ENCODE results near the gene LMBR1L. TPM values are rescaled to one million over a fixed set of nuclear protein-coding genes. Genes with fewer than 3 reads are reported as not detected.

LMBR1L gene
- total and polyA plus RNA-seq, 2 of the 13 experiments (the other 11 are each of a cell fraction or from before 2014, with no cell fraction given), result 12.2 to 65.9 TPM

DNA sequence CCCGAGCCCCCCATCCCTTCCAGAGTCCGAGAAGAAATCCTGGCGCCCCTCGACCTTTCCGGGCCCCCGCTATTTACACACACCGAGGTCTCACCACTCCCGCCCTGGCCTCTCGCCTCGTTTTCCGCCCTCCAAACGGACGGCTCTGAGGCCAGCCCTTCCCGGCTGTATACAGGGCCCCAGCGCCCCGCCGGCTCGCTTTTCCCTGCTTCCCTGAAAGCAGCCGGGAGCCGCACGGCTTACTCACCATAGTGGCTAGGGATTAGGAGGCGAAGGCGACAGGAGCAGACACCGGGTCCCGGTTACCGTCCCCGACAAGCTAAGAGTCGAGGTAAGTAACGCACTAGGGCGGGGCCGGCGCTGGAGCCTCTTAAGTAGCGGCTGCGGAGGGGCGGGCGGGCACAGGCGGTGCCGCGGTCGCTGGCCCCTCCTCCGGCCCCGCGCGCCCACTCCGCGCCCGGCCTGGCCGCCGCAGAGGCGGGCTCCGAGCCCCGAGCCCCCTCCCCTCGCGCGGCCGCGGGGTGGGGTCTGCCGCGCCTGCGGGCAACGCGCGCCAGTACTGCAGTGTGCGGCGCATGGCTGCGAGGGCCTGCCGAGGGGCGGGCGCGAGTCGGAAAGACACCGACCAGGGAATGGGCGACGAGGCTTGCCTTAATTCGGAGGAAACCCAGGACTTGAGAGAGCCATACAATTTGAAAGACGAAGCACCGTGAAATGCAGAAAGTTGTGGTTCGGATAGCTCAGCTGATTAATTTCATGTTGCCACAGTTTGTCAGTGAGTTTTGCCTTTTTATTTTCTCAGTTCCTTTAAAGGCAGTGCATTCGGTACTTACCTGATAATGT lies 20.6 kb upstream of the LMBR1L start, which contains the start of gene TUBA1B (continued):
- TF ChIP-seq, protein P1, sequence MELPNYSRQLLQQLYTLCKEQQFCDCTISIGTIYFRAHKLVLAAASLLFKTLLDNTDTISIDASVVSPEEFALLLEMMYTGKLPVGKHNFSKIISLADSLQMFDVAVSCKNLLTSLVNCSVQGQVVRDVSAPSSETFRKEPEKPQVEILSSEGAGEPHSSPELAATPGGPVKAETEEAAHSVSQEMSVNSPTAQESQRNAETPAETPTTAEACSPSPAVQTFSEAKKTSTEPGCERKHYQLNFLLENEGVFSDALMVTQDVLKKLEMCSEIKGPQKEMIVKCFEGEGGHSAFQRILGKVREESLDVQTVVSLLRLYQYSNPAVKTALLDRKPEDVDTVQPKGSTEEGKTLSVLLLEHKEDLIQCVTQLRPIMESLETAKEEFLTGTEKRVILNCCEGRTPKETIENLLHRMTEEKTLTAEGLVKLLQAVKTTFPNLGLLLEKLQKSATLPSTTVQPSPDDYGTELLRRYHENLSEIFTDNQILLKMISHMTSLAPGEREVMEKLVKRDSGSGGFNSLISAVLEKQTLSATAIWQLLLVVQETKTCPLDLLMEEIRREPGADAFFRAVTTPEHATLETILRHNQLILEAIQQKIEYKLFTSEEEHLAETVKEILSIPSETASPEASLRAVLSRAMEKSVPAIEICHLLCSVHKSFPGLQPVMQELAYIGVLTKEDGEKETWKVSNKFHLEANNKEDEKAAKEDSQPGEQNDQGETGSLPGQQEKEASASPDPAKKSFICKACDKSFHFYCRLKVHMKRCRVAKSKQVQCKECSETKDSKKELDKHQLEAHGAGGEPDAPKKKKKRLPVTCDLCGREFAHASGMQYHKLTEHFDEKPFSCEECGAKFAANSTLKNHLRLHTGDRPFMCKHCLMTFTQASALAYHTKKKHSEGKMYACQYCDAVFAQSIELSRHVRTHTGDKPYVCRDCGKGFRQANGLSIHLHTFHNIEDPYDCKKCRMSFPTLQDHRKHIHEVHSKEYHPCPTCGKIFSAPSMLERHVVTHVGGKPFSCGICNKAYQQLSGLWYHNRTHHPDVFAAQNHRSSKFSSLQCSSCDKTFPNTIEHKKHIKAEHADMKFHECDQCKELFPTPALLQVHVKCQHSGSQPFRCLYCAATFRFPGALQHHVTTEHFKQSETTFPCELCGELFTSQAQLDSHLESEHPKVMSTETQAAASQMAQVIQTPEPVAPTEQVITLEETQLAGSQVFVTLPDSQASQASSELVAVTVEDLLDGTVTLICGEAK (IDR thresholded peaks at IDR 0.05), result no peak
- TF ChIP-seq, protein P1 (CRISPR knock-in tag; IDR thresholded peaks at IDR 0.05), result peak; percentile 82
- TF ChIP-seq, protein P2, sequence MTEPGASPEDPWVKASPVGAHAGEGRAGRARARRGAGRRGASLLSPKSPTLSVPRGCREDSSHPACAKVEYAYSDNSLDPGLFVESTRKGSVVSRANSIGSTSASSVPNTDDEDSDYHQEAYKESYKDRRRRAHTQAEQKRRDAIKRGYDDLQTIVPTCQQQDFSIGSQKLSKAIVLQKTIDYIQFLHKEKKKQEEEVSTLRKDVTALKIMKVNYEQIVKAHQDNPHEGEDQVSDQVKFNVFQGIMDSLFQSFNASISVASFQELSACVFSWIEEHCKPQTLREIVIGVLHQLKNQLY (CRISPR knock-in tag; IDR thresholded peaks at IDR 0.05), result no peak
- no peak; the same call in none of the 2 replicates for TF ChIP-seq ZNF605 (CRISPR knock-in tag; IDR thresholded peaks at IDR 0.05)
- TF ChIP-seq ZNF660 (CRISPR knock-in tag; IDR thresholded peaks at IDR 0.05; ENCODE audit: borderline replicate concordance, low read depth), result no peak
- no peak for TF ChIP-seq RORA (CRISPR knock-in tag; IDR thresholded peaks at IDR 0.05)
- TF ChIP-seq, protein P3, sequence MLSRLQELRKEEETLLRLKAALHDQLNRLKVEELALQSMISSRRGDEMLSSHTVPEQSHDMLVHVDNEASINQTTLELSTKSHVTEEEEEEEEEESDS (CRISPR knock-in tag; IDR thresholded peaks at IDR 0.05; ENCODE audit: borderline replicate concordance), result no peak
- TF ChIP-seq HNRNPL (IDR thresholded peaks at IDR 0.05; ENCODE audit: low read depth, low read length), result peak; percentile 86
- TF ChIP-seq ZNF570 (CRISPR knock-in tag; IDR thresholded peaks at IDR 0.05; ENCODE audit: borderline replicate concordance), result no peak
- TF ChIP-seq SRF (IDR thresholded peaks at IDR 0.05; ENCODE audit: low read depth, low read length), result no peak
- TF ChIP-seq GATA4 (IDR thresholded peaks at IDR 0.05; ENCODE audit: borderline replicate concordance, low read depth), result peak; percentile 84
- TF ChIP-seq, protein P4, sequence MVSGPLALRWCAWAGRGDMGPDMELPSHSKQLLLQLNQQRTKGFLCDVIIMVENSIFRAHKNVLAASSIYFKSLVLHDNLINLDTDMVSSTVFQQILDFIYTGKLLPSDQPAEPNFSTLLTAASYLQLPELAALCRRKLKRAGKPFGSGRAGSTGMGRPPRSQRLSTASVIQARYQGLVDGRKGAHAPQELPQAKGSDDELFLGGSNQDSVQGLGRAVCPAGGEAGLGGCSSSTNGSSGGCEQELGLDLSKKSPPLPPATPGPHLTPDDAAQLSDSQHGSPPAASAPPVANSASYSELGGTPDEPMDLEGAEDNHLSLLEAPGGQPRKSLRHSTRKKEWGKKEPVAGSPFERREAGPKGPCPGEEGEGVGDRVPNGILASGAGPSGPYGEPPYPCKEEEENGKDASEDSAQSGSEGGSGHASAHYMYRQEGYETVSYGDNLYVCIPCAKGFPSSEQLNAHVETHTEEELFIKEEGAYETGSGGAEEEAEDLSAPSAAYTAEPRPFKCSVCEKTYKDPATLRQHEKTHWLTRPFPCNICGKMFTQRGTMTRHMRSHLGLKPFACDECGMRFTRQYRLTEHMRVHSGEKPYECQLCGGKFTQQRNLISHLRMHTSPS (CRISPR knock-in tag; IDR thresholded peaks at IDR 0.05; ENCODE audit: low read depth), result 0 out of 2 replicates have a peak, but pooled peaks have one; percentile 8
- no peak for TF ChIP-seq ATF1 (CRISPR knock-in tag; IDR thresholded peaks at IDR 0.05)
- TF ChIP-seq, protein P5, sequence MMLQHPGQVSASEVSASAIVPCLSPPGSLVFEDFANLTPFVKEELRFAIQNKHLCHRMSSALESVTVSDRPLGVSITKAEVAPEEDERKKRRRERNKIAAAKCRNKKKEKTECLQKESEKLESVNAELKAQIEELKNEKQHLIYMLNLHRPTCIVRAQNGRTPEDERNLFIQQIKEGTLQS (CRISPR knock-in tag; IDR thresholded peaks at IDR 0.05), result peak; percentile 4
- TF ChIP-seq ZNF891 (CRISPR knock-in tag; IDR thresholded peaks at IDR 0.05), result peak; percentile 19; the same call in 1 of the 2 replicates
- no peak for TF ChIP-seq ZFP36 (IDR thresholded peaks at IDR 0.05; ENCODE audit: borderline replicate concordance, low read depth, low read length, partially characterized antibody)
- TF ChIP-seq SMC3 (IDR thresholded peaks at IDR 0.05; ENCODE audit: low read length), result no peak
